NCI-H1105 (cell line): ENCODE data around the gene SMIM5.
"Not testable (repeated sequence)": the region's sequence is repeated elsewhere in the genome, so short reads cannot be mapped to it uniquely, and the experiment has no call there.

ENCODE experiments used
- DNase-seq: peaks from one replicate; lab custom pipeline; 2025; lab: John Stamatoyannopoulos, UW

The SMIM5 gene

GRCh38 chr17:75625813-75626486, 7.3 kb upstream of the SMIM5 start:
- no peak for DNase-seq

GRCh38 chr17:75626496-75627038, 6.7 kb upstream of the SMIM5 start:
- DNase-seq: no peak

DNA sequence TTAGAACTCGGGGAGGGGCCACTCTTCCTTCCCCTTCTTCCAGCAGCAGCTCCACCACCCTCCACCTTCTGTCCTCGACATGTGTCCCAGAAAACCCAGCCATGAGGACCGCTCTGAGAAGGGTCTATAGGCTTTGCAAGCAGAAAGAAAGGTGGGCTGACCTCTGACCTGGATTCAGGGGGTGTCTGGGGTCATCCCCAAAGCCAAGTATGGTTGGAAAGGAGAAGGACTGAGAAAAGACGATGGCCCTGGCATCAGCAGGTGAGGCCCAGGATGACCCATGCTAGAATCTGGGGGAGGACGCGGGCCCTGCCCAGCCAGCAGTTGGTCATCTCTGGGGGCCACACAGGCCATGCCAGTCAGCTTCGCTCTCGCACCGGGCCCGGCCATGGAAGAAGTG, 6.1 kb upstream of the SMIM5 start:
- no peak for DNase-seq

DNA sequence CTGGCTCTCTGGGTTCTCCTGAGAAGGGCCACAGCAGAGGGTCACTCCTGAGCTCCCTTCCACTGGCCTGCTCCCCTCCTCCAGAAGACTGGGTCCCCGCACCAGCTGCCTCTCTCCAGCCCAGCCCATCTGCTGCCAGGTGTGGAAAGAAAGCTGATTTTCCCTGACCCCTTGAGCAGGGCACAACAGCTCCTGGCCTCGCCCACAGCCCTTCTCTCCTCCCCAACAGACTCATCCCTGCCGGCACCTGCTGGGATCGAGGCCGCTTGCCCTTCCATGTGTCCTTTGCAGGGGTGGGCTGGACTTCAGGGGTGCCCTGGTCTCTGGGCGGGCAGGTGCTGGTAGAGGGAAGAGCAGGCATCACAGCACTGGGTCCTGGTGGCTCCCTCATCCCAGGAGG, 4.8 kb upstream of the SMIM5 start:
- no peak for DNase-seq

DNA sequence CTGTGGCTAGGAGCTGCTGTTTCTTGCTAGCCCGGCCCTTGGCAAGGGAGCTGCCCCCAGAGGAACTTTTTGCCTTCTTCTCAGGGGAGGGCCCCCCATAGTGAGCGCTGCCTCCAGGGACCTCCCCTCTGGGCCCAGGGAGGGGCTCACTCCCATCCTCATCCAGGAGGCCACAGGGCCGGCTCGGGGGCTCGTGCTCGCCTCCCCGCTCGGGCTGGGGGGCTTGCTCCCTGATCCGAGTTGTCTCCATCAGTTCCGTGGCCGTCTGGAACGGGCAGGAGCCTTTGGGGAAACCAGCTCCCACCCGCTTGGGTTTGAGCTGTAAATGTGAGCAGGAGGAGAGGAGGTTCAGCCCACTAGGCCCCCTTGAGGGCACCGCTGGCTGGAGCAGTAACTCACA, 4.1 kb upstream of the SMIM5 start:
- no peak for DNase-seq

- no peak for DNase-seq
Measured at GRCh38 chr17:75630071-75630917, 2.9 kb upstream of the SMIM5 start.

DNA sequence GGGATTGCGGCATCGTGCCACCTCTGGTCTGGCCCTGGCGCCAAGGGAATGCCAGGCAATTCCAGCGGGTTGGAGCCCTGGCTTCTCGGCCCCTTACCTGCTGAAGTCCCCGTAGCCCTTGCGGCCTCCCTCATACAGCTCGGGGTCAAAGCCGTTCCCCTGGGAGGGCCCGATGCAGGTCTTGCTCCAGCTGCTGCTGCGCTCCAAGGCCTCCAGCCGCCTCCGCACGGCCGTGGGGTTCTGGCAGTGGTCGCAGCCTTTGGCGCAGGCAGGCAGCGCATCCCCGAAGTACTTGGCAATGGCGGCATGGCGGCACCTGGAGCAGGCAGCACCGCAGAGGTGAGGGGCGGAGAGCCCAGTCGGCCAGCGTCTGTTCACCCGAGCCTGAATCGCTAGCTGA, 1.9 kb upstream of the SMIM5 start:
- DNase-seq: no peak

DNA sequence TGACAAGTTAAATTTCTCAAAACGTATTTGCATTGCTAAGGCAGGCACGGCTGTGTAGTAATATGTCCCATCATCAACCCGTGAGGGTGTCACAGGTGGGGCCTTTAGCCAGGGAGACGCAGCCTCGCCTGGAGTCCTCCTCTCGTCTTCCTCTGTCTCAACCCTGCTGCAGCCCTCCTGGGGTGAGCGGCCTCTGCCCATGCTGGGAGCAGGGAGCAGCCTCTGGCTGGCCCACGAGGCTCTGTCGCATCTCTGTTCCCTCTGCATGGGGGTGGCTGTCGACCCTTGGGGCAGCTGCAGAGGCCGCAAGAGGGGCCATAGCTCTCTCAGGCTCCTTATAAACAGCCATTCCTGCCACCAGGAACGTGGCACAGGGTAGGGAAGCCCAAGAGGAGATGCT, 806 bp upstream of the SMIM5 start:
- DNase-seq: no peak

DNA sequence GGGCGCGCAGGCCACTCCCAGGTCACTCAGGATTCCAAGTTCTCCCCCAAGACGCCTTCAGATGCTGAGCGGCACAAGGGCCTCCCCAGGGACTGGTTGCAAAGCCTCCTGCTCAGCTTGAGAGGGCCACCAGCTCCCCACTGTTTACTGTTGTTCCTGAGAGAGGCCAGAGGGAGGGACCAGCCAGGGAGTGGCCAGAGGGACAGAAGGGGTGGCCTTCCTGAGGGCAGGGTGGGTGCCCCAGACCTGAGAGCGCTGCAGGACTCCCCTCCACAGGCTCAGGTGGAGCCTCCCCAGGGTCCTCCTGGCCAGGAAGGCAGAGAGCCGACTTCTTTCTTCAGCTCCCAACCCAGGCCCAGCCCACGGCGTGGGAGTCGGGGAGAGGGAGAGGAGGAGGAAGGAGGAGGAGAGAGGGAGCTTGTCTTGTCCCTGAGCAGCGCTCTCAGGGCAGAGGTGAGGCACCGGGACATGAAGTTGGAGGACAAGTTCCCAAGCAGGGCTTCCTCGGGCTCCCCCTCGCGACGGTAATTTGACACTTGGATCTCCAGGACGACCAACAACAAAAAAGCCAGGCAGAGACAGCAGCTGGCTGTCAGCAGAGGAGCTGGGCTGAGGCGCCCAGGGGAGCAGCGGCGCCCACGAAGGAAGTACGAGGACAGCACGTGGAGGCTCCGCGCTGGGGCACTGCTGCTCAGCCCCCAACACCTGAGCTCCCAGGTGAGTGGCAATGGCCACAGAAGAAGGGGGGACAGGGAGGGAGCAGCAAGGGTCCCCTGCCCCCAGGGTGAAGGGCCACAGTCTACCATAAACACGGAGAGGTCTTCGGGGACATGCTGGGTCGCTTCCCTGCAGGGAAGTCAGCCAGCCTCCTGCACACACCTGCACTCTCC, 497 bp downstream of the SMIM5 start:
- DNase-seq: peak; percentile 75

- DNase-seq: no peak
Measured at GRCh38 chr17:75634376-75634740, 1.1 kb downstream of the SMIM5 start.

DNA sequence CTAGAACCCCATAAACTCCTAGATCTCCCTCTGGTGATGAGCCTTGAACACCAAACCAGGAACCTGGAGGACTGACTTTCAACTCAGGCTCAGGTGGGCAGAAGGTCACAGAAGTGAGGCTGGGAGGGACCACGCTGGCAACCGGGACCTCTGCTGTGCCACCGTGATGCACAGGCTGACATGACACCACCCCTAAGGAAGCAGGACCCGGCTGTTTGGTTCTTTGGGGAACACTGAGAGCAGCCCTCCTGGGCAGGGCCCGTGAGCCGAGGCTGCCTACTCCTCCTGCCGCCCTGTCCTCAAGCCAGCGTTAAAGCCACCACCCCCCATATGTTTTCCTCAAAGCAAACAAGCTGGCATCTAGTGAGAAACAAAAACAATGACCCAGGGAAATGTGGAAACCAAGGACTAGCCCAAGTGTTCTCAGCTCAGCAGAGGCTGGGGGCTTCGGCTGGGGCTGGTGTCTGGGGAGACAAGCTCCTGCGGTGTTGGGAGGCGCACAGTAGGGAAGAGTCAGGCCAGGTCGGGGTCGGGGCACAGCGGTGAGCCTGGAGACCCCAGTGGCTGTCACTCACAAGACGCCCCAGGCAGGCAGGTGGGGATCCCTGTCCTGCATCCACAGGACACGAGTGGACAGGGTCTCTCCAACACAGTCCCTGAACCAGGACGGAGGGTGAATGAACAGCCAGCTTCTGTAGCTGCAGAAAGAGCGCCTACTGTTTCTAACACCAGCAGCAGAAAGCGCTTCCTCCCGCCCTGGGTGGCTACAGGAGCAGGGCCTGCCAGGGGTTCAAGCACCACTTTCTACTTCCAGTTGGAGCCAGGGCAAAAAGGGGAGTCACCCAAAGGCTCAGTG, 1.7 kb downstream of the SMIM5 start:
- no peak for DNase-seq

- DNase-seq: no peak
Measured at GRCh38 chr17:75635610-75636202, 2.5 kb downstream of the SMIM5 start.

- DNase-seq: no peak
Measured at GRCh38 chr17:75636381-75637142, 3.3 kb downstream of the SMIM5 start.

- no peak for DNase-seq
Measured at GRCh38 chr17:75637143-75637538, 3.9 kb downstream of the SMIM5 start.

DNA sequence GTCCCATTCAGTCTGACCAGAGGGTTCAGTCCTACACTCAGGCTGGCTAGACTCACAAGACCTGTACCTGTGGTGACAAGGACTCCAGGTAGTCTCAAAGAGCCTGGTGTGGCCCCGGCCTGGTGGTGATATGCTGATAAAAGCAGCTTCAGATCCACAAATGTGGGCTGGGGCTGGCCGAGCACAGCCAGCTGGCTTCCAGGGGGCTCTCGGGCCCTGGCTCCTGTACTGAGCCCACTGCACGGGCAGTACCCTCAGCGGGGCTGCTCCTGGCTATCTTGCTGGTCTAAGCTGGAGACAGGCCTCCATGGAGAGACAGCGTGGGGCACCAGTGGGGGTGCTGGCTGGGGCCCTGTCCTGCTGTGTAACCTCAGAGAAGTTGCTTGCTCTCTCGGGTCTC, 4.3 kb downstream of the SMIM5 start:
- DNase-seq: no peak

- not testable (repeated sequence) for DNase-seq
Measured at GRCh38 chr17:75638039-75638438, 4.8 kb downstream of the SMIM5 start.

DNA sequence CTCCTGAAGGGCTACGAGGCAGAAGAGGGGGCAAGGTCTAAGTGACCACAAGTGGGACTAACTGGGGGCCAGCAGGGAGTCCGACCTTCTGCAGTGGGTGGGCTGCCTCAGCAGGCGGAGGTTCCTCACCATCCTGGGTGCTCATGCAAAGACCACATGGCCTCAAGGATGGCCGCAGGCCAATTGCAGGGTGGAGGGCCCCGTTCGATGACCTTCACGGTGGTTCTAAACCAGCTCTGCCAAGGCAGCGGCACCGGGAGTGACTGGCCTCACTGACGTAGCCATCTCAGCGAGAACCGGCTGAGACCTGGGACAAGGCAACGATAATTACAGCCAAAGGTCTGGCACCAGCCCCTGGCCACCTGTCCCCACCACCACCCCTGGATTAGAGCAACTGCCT, 5.7 kb downstream of the SMIM5 start:
- no peak for DNase-seq

- no peak for DNase-seq
Measured at GRCh38 chr17:75639327-75639726, 6.1 kb downstream of the SMIM5 start.

GRCh38 chr17:75639771-75640555, 6.7 kb downstream of the SMIM5 start:
- DNase-seq: no peak
